ENCODE data around the gene SIRT6.
"Not testable (repeated sequence)": the region's sequence is repeated elsewhere in the genome, so short reads cannot be mapped to it uniquely, and the experiment has no call there.

SIRT6 gene

DNA sequence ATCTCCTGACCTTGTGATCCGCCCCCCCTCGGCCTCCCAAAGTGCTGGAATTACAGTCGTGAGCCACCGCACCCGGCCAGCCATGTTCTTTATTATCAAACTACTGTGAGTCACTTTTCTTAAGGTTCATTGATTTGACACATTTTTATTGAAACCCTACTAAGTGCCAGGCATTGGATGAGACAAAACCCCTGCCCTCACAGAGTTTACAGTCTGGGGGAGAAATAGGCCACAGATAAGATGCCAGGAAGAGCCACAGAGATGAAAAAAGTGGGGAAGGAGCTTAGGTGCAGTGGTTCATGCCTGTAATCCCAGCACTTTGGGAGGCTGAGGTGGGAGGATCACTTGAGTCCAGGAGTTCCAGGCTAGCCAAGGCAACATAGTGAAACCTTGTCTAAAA is 43.9 kb downstream of the SIRT6 start:
- in situ Hi-C loops (cut with MboI; ENCODE audit: low sequenced_read_pairs), result no loop called here

DNA sequence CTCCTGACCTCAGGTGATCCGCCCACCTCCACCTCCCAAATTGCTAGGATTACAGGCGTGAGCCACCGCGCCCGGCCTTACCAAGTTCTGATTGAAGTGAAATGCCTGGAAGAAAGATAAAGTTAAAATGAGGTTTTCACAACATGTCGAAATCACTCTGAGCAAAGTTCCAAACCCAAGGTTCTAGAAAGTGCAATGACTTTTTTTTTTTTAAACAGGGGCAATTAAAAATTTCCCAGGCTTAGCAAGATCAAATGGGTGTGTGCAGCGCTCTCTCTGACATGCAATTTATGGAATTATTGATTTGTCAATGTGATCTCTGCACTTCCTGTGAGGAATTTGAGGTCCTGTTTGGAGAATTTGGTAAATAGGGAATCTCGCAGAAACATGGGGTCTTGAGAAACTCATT is 45.7 kb downstream of the SIRT6 start:
- in situ Hi-C loops (cut with MboI; ENCODE audit: low sequenced_read_pairs), result no loop called here

DNA sequence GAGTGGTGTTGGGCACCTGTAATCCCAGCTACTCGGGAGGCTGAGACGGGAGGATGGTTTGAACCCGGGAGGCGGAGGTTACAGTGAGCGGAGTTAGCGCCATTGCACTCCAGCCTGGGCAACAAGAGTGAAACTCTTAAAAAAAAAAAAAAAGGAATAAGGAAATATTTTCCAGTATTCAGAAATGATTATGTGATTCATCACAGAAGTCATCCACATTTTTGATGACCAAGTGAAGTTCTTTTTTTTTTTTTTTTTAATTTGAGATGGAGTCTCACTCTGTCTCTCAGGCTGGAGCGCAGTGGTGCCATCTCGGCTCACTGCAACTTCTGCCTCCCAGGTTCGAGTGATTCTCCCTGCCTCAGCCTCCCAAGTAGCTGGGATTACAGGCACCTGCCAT is 47.0 kb downstream of the SIRT6 start:
- in situ Hi-C loops (cut with MboI; ENCODE audit: low sequenced_read_pairs), result not testable (repeated sequence)

DNA sequence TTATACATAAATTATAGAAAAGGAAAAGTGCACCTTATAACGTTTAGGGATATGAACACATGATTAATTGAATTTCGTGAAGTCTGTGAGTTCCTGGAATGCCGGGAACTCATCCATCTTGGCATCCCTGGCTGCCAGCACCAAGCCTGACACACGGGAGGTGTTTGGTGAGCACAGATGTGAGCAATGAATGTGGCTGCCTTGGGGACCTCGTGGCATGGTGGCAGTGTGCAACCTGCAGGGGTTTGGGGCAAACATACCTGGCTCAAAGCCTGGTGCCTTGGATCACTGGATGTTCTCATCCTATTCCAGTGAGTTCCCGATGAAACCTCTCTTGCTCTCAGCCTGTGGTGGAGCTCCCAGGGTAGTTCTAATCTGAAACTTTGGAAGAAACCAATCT is 48.0 kb downstream of the SIRT6 start:
- in situ Hi-C loops (cut with MboI; ENCODE audit: low sequenced_read_pairs), result no loop called here

DNA sequence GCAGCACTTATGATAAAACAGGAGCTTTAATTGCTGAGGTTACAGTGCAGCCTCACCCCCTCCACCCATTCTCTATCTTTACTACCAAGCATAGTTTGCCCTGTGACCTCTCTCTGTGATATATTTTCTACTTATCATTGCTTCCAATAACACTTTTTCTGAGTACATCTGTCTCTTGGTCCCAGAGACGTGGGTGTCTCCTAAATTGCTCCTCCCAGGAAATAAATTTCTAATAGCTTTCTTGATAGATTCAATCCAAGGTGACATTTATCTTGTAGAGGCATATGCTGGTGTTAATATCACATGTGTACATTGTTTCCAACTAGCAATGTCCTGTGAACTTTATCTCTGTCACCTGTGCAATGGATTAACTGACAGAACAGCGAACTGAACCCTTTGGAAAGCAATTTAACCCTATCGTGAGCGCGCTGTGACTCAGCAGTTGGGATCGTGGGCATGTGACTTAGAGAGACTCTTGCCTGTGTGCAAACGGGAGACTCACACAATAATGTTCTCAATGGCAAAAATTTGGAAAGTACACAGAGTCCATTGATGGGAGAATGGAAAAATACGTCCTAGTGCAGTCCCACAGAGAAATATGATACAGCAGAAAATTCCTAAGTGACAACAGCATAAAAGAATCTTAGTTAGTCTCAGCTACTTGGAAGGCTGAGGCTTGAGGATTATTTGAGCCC is 51.5 kb downstream of the SIRT6 start:
- in situ Hi-C loops (cut with MboI; ENCODE audit: low sequenced_read_pairs), result no loop called here

DNA sequence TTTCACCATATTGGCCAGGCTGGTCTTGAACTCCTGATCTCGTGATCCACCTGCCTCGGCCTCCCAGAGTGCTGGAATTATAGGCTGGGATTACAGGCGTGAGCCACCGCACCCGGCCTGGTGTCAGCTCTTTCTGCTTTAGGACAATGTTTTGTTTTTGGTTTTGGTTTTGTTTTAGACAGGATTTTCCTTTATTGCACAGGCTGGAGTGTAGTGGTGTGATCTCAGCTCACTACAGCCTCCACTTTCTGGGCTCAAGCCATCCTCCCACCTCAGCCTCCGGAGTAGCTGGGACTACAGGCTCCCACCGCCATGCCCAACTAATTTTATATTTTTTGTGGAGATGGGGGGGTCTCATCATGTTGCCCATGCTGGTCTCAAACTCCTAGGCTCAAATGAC is 53.3 kb downstream of the SIRT6 start:
- in situ Hi-C loops (cut with MboI; ENCODE audit: low sequenced_read_pairs), result not testable (repeated sequence)

DNA sequence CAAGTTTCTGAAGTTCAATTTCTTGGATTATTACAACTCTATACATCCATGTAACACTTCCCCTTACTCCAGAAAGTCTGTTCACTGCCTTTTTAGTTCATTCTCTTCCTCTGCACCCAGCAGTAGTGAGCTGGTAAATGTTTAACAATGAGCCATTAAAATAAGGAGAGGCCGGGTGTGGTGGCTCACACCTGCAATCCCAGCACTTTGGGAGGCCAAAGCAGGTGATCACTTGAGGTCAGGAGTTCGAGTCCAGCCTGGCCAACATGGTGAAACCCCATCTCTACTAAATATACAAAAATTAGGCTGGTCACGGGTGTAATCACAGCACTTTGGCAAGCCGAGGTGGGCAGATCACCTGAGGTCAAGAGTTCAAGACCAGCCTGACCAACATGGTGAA is 55.0 kb downstream of the SIRT6 start:
- in situ Hi-C loops (cut with MboI; ENCODE audit: low sequenced_read_pairs), result not testable (repeated sequence)

DNA sequence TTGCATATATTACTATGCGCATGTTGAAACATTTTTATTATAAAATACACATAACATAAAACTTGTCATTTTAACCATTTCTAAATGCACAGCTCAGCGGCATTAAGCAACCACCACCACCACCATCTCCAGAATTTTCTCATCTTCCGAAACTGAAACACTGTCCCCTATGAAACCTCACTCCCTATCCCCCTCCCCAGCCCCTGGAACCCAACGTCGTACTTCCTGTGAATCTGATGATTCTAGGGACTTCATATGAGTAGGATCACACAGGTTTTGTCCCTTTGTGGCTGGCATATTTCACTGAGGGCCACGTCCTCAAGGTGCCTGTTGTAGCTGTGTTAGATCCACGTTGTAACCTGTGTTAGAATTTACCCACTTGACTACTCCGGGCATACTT is 57.7 kb downstream of the SIRT6 start:
- in situ Hi-C loops (cut with MboI; ENCODE audit: low sequenced_read_pairs), result no loop called here
